Activated naive CD4-positive, alpha-beta T cell treated with anti-CD3 and anti-CD28 coated beads, Interleukin-2, amount 50 U/mL, for 24 hours (primary cell): ENCODE results near the gene C12orf60.
"Not testable (repeated sequence)": the region's sequence is repeated elsewhere in the genome, so short reads cannot be mapped to it uniquely, and the experiment has no call there.

Source experiments
- H3K27ac Mint-ChIP-seq: one replicate; pipeline ENCODE4 v1.8.0; 2021; ENCODE audit warnings: mild to moderate bottlenecking, mixed read lengths
- H3K27me3 Mint-ChIP-seq: one replicate; pipeline ENCODE4 v1.8.0; 2021; ENCODE audit warnings: mixed read lengths
- H3K36me3 Mint-ChIP-seq: one replicate; pipeline ENCODE4 v1.8.0; 2021; ENCODE audit warnings: mixed read lengths
- H3K4me1 Mint-ChIP-seq: one replicate; pipeline ENCODE4 v1.8.0; 2021; ENCODE audit warnings: mixed read lengths
- H3K4me3 Mint-ChIP-seq: one replicate; pipeline ENCODE4 v1.8.0; 2021; ENCODE audit warnings: mild to moderate bottlenecking, mixed read lengths
- H3K9me3 Mint-ChIP-seq: one replicate; pipeline ENCODE4 v1.8.0; 2021; ENCODE audit warnings: mixed read lengths

The C12orf60 gene

GRCh38 chr12:14803011-14803829 is at the start of gene C12orf60, which contains the start of gene WBP11:
Gene C12orf60, plus strand, starts transcription at chr12:14803670. Its CDS starts 19,266 bp downstream, at chr12:14822936.
Gene WBP11, minus strand, starts transcription at chr12:14803478. Its CDS starts 2,095 bp downstream, at chr12:14801383.
- H3K4me3 Mint-ChIP-seq = no peak within 1 kb of the TSS
- peaks cover 28% of the 10 kb centered on the region for H3K4me1 Mint-ChIP-seq
- no peaks in the 10 kb centered on the region for H3K9me3 Mint-ChIP-seq
- H3K27me3 Mint-ChIP-seq = no peaks in the 10 kb centered on the region
- no peak within 1 kb of the TSS for H3K27ac Mint-ChIP-seq
- H3K36me3 Mint-ChIP-seq = peaks cover 4% of the 10 kb centered on the region

- Mint-ChIP-seq H3K27me3 (no peaks in the 10 kb centered on the region), H3K4me1 (peaks cover 39% of the 10 kb centered on the region), H3K27ac (no peak overlapping the region), H3K36me3 (peaks cover 22% of the 10 kb centered on the region), H3K9me3 (no peaks in the 10 kb centered on the region), H3K4me3 (no peak overlapping the region)
Measured at GRCh38 chr12:14756334-14757143, 46.9 kb upstream of the C12orf60 start.

DNA sequence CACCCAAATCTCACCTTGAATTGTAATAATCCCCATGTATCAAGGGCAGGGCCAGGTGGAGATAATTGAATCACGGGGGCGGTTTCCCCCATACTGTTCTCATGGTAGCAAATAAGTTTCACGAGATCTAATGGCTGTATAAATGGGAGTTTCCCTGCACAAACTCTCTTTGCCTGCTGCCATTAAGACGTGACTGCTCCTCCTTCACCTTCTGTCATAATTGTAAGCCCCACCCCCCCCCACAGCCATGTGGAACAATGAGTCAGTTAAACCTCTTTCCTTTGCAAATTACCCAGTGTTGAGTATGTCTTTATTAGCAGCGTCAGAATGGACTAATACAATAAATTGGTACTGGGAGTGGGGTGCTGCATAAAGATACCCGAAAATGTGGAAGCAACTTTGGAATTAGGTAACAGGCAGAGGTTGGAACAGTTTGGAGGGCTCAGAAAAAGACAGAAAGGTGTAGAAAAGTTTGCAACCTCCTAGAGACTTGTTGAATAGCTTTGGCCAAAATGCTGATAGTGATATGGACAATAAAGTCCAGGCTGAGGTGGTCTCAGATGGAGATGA is 43.7 kb upstream of the C12orf60 start:
- H3K4me3 Mint-ChIP-seq, H3K9me3 Mint-ChIP-seq, H3K27me3 Mint-ChIP-seq: not testable (repeated sequence)
- peak overlapping the region; percentile 21 for H3K27ac Mint-ChIP-seq
- H3K4me1 Mint-ChIP-seq = peaks cover 40% of the 10 kb centered on the region
- peaks cover 34% of the 10 kb centered on the region for H3K36me3 Mint-ChIP-seq

- no peak overlapping the region for H3K4me3 Mint-ChIP-seq
- peaks cover 53% of the 10 kb centered on the region for H3K4me1 Mint-ChIP-seq
- H3K27ac Mint-ChIP-seq = no peak overlapping the region
- peaks cover 6% of the 10 kb centered on the region for H3K9me3 Mint-ChIP-seq
- no peaks in the 10 kb centered on the region for H3K27me3 Mint-ChIP-seq
- H3K36me3 Mint-ChIP-seq = peaks cover 48% of the 10 kb centered on the region
Measured at GRCh38 chr12:14765398-14765797, 38.1 kb upstream of the C12orf60 start.

- H3K36me3 Mint-ChIP-seq = peaks cover 48% of the 10 kb centered on the region
- peaks cover 56% of the 10 kb centered on the region for H3K4me1 Mint-ChIP-seq
- H3K27me3 Mint-ChIP-seq, H3K9me3 Mint-ChIP-seq, H3K4me3 Mint-ChIP-seq, H3K27ac Mint-ChIP-seq: not testable (repeated sequence)
Measured at GRCh38 chr12:14766020-14766419, 37.5 kb upstream of the C12orf60 start.

- Mint-ChIP-seq H3K36me3 (peaks cover 42% of the 10 kb centered on the region), H3K27ac (peak overlapping the region; percentile 32)
Measured at GRCh38 chr12:14766649-14767215, 36.7 kb upstream of the C12orf60 start.

GRCh38 chr12:14767617-14768016 is 35.9 kb upstream of the C12orf60 start:
- peaks cover 34% of the 10 kb centered on the region for H3K36me3 Mint-ChIP-seq
- H3K4me1 Mint-ChIP-seq = peaks cover 62% of the 10 kb centered on the region
- no peak overlapping the region for H3K27ac Mint-ChIP-seq
- no peaks in the 10 kb centered on the region for H3K27me3 Mint-ChIP-seq
- peak overlapping the region; percentile 30 for H3K4me3 Mint-ChIP-seq
- H3K9me3 Mint-ChIP-seq = peaks cover 6% of the 10 kb centered on the region

More at GRCh38 chr12:14766649-14767215, 36.7 kb upstream of the C12orf60 start:
- Mint-ChIP-seq H3K4me3 (peak overlapping the region; percentile 11), H3K9me3 (peaks cover 6% of the 10 kb centered on the region), H3K27me3 (no peaks in the 10 kb centered on the region), H3K4me1 (peaks cover 62% of the 10 kb centered on the region)

GRCh38 chr12:14768823-14769405 is 34.6 kb upstream of the C12orf60 start:
- peaks cover 31% of the 10 kb centered on the region for H3K36me3 Mint-ChIP-seq
- no peaks in the 10 kb centered on the region for H3K27me3 Mint-ChIP-seq
- peak overlapping the region; percentile 97 for H3K4me3 Mint-ChIP-seq
- peak overlapping the region; percentile 99 for H3K27ac Mint-ChIP-seq
- H3K9me3 Mint-ChIP-seq = peaks cover 6% of the 10 kb centered on the region
- peaks cover 70% of the 10 kb centered on the region for H3K4me1 Mint-ChIP-seq

DNA sequence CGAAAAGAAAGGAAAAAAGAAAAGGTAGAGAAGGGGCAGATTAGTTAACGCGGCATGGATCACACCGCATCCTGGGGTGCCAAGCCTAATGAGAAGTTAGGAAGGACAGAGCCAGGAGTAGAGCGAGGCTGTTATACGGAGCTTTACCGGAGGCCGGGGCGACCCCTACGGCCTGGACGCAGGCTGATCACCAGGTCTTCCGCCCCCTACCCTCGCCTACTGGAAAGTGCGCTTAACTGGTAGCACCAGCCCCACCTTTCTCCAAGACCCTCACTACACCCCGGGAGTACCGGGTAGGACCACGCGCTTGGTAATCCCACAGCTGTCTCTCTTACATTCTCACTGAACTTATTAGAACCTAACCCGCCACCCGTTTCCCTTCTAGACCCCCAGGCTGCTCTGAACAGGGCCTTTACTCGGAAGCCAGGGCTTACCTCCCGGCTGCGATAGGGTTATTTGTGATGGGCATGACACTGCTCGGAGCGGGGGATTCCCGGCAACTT is 34.0 kb upstream of the C12orf60 start:
- peaks cover 30% of the 10 kb centered on the region for H3K36me3 Mint-ChIP-seq
- H3K4me1 Mint-ChIP-seq = peaks cover 73% of the 10 kb centered on the region

GRCh38 chr12:14769969-14770495 is 33.4 kb upstream of the C12orf60 start:
- peak overlapping the region; percentile 99 for H3K27ac Mint-ChIP-seq
- peaks cover 27% of the 10 kb centered on the region for H3K36me3 Mint-ChIP-seq
- H3K4me1 Mint-ChIP-seq = peaks cover 73% of the 10 kb centered on the region
- H3K27me3 Mint-ChIP-seq = no peaks in the 10 kb centered on the region
- peak overlapping the region; percentile 97 for H3K4me3 Mint-ChIP-seq
- peaks cover 6% of the 10 kb centered on the region for H3K9me3 Mint-ChIP-seq

More for the DNA sequence above, 34.0 kb upstream of the C12orf60 start:
- Mint-ChIP-seq H3K27ac (peak overlapping the region; percentile 99), H3K27me3 (no peaks in the 10 kb centered on the region), H3K4me3 (peak overlapping the region; percentile 97), H3K9me3 (peaks cover 6% of the 10 kb centered on the region)

- Mint-ChIP-seq H3K4me3 (peak overlapping the region; percentile 97), H3K27ac (peak overlapping the region; percentile 99), H3K9me3 (peaks cover 3% of the 10 kb centered on the region), H3K27me3 (no peaks in the 10 kb centered on the region), H3K4me1 (peaks cover 74% of the 10 kb centered on the region), H3K36me3 (peaks cover 21% of the 10 kb centered on the region)
Measured at GRCh38 chr12:14770496-14771461, 32.7 kb upstream of the C12orf60 start.

DNA sequence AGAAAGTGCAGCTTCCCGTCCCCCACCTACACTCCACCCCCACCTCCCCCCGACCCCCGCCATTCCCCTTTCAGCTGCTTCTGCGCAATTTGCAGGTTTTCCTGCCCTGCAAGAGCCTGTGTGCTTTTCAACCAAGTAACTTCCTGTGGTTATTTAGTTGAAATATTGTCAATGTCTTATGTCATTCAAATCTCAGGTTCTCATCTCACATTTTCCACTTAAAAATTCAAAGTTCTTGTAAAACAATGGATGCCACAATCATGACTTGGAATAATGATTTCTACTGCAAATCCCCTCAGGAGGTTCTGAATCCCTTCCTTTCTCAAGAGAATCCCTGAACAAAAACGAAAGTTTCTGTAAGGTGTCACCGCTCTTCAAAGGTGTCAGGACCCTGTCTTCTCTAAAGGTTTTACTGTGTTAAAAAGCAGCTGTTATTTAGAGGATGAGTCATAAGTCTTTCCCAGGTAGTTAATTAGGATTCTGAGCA is 31.8 kb upstream of the C12orf60 start:
- H3K27ac Mint-ChIP-seq = peak overlapping the region; percentile 97
- no peaks in the 10 kb centered on the region for H3K9me3 Mint-ChIP-seq
- H3K36me3 Mint-ChIP-seq = peaks cover 16% of the 10 kb centered on the region

DNA sequence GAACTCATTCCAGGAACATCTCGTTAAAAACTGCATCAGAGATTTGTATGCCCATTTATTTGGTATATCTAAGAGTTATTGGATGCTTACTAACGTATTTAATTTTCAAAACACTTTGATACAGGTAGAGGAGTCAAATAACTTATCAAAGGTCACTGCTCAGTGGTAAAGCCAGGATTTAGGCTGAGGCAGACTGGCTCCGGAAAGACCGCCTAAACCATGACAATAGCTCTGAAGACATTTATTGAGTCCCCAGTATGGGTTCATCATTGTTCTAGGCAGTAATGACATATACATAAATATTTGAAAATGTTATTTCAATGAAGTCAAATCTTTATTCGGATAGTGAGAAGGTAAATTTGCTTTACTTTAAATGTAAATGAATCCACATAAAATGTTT is 30.5 kb upstream of the C12orf60 start:
- Mint-ChIP-seq H3K27ac (peak overlapping the region; percentile 80), H3K9me3 (no peaks in the 10 kb centered on the region), H3K27me3 (no peaks in the 10 kb centered on the region), H3K4me3 (no peak overlapping the region), H3K4me1 (peaks cover 69% of the 10 kb centered on the region), H3K36me3 (peaks cover 4% of the 10 kb centered on the region)

More for the DNA sequence above, 31.8 kb upstream of the C12orf60 start:
- Mint-ChIP-seq H3K27me3 (no peaks in the 10 kb centered on the region), H3K4me3 (peak overlapping the region; percentile 97), H3K4me1 (peaks cover 77% of the 10 kb centered on the region)
